ENCODE results near the gene NME3.

GRCh38 chr16:1727651-1728624, 43.4 kb downstream of the NME3 start:
- TF ChIP-seq RAD21 (IDR thresholded peaks at IDR 0.05; ENCODE audit: insufficient read depth, low read depth, low read length): no peak
- TF ChIP-seq FOXM1 (IDR thresholded peaks at IDR 0.05; ENCODE audit: low read depth, low read length): no peak
- no peak for TF ChIP-seq BHLHE40 (IDR thresholded peaks at IDR 0.05; ENCODE audit: borderline replicate concordance in 1 of 2, low read depth in 2 of 2, low read length in 1 of 2)

Data from GM12878 (cell line).